Occipital lobe (tissue), 2 donors: Measurements from ENCODE around the gene VPS13D. TPM values are rescaled to one million over a fixed set of nuclear protein-coding genes. Genes with fewer than 3 reads are reported as not detected.
"Not testable (repeated sequence)": the region's sequence is repeated elsewhere in the genome, so short reads cannot be mapped to it uniquely, and the experiment has no call there.

Experiments used
- DNase-seq: peaks from one replicate; lab custom pipeline; 2025; lab: John Stamatoyannopoulos, UW
- total RNA-seq: library from RNA; depleted of rRNA; stranded (reverse); fragments of >200 nt; gene quantifications from one replicate; pipeline ENCODE4 v1.2.3, GENCODE V29; 2014

Gene VPS13D
- total RNA-seq, 1 donor from 2014 or later = 42.0 TPM

DNA sequence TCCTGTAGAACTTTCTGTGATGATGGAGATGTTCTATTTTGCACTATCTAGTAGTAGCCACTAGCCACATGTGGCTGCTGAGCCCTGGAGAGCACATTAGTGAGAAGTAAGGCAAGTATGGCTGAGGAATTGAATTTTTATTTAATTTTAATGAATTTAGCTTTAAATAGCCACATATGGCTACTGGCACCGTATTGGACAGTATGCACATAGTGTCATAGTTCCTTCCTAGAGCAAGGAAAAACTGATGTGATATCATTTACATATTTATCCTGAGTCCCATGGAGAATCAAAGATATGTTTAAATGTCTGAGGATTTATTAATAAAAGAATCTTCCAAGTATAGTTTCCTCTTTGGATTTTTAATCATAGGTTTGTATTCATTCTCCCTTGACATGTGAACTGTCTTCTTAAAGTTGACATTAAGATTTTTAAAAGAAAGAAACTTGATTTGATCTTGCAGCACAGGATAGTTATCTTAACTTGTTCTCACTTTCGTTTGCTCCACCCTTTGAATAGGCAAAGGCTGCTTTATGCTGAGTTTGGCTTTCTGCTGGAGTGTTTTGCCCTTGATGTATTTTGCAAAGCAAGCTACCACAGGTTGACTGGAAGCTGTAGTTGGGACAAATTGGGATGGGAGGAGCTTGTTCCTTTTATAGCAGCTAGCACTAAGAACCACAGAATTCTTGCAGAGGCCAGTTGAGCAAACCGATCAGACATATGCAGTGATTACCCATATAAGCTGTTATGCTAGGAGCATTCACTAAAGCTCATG lies 129.7 kb downstream of the VPS13D start:
- DNase-seq = no peak

DNA sequence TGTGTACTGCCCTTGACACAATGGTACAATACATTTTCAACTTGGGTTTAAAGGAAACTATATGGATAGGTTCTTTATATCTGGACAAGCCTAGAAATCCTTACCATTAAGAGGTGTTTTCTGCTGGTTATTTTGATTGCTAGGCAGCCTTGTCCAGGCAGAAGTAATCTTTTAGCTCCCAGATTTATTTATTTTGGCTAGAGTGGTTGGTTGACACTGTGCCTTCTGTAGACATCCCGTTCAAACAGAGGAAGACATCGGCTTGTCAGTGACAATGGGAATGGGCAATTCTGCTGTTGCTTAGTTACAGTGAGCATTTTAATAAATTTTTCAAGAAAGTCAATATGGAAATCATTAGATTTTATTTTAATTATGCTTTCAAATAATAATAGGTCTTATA lies 138.8 kb downstream of the VPS13D start:
- DNase-seq = no peak

DNA sequence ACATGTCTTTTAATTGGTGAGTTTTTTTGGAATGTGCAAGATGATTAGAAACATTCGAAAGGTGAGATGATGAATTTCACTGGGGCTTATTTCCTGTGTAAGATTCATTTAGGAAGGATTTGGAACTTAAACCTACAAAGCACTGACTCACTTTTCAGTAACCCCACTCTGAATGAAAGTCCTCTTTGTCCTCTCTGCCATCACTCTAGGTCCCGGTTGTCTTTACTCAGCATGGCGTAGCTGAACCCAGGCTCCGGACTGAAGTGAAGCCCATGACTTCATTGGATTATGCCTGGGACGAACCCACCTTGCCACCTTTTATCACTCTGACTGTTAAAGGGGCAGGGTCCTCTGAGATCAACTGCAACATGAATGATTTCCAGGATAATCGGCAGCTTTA lies 139.4 kb downstream of the VPS13D start:
- no peak for DNase-seq

DNA sequence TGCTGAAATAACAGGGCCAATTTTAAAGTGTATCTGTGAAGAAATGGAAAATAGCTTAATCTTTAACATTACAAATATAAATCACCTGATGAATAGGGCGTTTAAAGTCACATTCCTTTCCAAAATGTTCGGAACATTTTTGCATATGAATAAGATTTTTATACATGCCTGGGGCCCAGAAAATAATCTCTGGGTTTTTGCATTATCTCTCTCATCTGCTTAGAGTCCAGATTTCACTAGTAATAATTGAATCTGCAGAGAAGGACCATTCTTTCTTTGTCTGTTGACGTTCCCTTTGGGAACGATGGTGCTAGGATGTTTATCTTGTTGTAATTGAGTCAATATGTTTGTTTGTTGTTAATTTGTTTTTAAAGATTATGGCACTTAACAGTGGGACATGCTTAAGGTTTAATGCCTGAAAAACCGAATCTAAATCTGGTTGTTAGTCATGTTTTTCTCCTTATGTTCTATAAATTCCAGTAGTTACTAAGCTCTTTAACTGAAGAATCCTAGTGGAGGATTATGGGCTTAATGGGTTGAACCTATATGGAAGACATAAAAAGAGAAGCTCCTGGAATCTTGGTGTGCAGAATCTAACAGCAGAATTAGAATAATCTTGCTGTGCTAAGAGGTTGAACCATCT lies 140.6 kb downstream of the VPS13D start:
- DNase-seq = no peak

DNA sequence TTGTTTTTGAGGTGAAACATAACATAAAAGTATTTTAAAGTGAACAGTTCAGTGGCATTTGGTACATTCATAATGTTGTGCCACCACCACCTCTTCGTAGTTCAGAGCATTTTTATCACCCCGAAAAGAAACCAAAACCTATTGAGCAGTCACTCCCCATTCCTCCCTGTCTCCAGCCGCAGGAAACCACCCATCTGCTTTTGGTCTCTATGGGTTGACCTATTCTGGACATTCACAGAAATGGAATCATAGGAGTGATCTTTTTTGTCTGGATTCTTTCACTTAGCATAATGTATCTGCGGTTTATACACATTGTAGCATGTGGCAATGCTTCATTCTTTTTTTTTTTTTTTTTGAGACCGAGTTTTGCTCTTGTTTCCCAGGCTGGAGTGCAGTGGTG lies 141.2 kb downstream of the VPS13D start:
- DNase-seq = no peak

DNA sequence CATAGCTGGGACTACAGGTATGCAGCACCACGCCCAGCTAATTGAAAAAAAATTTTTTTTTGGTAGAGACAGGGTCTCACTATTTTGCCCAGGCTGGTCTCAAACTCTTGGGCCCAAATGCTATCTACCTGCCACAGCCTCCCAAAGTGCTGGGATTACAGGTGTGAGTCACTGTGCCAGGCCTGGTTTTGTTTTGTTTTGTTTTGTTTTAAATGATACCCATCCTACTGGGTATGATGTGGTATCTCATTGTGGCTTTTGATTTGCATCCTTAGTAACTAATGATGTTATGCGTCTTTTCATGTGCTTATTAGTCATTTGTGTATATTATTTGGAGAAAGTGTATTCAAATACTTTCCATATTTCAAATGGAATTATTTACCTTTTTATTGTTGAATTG lies 142.3 kb downstream of the VPS13D start:
- no peak for DNase-seq

DNA sequence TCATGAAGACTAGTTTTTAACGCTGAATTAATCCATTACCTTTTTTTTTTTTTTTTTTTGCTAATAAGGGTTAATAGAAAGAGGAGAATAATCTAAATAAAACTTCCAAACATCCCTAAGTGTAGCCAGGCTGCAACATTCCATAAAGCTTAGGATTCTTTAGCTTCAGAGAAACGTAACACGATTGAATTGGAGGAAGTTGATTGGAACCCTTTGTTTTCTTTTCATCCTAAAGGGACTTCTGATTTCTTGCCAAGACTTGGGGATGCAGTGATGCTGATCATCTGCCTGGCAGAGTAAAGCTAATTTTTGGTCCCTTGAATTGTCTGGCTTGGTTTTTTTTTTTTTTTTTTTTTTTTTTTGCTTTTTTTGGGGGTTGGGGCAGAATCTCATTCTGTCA lies 142.9 kb downstream of the VPS13D start:
- no peak for DNase-seq

DNA sequence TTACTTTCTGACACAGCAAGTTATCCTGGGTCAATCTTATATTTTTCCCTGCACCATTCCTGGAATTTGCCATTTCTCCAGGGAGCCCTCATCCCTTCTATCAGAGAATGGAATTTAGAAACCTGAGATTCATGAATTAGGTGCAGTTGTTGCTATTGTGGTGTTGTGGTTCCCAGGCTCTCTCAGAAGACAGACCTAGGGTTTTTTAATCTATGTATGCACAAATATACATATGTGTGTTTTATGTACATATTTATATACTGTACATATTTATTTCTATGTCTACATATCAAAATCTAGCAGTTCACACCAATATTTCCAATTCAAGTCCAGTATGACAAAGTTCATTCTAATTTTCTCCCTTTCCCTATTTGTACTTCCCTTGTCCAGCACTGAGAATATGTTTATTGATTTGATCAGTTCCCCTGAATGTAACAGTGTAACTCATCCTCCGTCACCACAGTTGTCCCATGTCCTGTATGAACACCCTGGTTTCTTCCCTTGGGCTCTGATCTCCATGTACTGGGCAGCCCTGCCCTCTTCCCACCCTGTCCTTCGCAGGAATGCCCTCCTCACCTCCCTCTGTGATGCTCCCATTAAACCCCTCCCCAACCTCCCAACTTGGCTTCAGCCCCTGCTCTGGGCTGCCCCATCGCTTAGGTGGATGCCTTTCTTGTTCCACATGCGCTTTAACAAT lies 145.5 kb downstream of the VPS13D start:
- DNase-seq = no peak

DNA sequence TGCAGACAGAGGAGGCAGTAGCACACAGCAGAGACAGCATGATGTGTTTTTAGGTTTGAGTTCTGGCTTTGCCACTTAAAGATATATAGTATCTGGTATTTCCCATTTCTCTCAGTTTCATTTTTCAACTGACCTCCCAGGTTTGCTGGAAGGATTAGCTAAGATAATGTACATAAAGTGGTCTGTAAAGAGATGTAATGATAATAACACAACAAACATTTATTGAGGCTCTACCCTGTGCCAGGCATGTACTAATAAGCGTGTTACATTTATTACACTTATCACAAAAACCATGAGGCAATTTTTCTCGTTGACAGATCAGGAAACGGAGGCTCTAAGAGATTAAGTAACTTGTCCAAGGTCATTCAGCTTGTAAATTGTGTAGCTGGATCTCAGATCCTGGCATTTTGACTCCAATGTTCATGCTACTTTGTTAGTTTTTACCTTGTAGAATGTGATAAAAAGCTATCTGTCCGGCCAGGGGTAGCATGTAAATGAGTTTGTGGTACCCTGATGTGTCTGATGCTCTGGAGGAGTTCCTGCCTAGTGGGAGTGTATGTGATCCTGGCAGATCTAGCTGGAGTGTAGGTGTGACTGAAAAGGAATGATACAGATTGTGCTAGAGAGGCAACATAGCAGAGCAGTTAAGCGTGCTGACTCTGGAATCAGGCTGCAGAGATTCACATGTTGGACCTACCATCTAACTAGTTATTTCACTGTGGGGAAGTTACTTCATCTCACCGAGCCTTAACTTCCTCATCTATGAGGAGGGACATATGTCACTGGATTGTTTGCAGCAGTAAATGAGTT lies 146.6 kb downstream of the VPS13D start:
- DNase-seq = peak; percentile 23

DNA sequence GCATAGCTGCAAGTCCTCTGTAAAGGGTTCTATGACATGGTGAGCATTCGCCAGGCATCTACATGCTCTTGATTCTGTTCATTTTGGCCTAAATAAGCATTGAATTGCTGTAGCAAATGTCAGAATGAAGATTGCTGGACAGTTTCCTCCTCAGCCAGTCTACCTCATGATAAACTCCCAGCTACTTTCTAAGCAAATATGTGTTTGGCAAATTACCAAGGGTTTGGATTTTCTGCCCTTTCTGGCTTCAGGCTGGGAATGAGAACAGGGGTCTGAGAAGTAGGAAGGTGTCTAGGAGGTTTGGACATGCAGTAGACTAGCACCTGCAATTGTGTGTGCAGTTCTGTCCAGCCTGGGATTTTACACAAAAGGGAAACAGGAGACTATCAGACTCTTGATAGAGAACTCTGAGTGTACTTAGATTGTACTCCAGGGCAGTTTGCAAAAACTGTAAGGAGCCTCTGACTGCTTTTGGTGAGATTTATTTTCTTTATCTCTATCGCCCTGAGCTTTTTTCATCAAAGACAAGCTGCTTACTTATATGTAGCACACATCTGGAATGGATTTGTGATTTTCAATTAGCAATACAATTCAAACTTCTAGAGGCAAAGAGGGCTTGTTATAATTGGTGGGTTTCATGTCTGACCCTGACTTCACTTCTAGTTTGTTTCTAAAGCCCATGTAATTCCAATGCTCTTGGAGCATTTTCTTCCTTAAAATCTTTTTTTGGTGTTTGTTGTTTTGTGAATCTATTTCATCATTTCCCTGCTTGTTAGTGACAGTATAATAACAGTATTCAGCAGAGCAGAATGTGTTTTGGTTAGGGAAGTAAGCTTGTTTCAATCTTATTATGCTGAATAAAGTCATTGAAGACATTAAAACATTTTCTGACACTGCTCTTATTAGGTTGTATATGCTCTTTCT lies 150.8 kb downstream of the VPS13D start:
- no peak for DNase-seq

DNA sequence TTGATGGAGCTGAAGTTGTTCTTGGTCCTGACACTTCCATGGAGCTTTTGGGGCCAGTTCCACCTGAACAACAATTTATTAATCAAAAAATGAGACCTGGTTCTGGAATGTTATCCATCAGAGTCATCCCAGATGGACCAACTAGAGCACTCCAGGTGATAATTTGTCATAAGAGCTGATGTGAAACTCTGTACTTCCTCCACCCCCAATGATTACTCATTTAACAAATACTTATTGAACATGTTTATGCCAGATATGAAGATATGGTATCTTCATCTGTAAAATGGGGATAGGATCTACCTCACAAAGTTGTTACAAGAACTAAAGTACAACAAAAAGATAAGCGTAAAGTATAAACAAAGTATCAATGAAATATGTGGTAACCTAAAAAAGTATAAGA lies 153.2 kb downstream of the VPS13D start:
- no peak for DNase-seq

DNA sequence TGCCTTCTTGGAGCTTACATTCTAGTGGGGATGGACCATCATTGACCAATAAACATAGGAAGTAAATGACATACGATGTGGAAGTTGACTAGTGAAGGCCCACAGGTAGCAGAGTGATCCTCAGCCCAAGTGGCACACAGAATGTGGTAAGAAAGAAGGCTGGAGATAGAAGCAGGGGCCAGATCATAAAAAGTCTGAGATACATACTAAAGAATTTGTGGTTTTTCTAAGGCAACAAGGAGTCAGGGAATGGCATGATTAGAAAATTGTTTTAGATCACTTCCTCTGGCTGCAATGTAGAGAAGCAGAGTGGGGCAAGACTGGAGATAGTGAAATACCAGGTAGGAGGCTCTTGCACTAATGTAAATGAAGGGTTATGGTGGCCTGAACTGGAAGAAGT lies 154.0 kb downstream of the VPS13D start:
- no peak for DNase-seq

DNA sequence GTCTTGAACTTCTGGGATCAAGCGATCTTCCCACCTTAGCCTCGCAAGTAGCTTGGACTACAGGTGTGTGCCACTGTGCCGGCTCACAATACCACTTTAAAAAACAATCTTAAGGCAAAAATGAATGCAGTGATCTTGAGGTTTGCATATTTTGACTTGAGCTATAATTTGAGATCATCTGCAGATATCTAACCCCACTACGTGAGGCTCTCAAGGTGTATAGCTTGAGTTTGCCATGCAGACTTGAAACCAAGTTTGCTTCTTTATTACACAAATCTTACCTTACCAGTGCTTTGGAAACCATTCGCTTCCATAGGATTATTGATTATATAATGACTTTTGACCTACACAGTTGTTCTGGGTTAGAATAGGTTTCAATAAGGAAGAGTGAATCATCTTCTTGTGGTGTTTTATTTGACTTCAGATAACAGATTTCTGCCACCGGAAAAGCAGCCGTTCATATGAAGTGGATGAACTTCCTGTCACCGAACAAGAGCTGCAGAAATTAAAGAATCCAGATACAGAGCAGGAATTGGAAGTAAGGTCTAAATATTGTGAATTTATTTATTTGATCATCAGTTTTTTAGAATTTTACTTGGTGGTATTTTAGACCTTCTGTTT lies 155.1 kb downstream of the VPS13D start:
- no peak for DNase-seq

DNA sequence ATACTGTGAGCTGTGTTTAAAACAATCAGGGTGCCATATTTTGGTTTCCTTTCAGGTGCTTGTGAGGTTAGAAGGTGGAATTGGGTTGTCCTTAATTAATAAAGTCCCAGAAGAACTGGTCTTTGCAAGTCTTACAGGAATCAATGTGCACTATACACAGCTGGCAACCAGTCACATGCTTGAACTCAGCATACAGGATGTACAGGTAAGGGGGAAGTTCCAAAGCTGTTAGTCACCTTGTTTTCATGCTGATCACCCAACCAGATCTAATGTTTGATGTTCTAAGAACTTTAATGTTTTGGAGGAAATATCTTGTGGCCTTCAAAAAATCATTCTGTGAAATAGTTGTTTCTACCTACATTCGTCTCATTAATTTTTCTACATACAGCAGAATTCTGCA lies 156.3 kb downstream of the VPS13D start:
- no peak for DNase-seq

DNA sequence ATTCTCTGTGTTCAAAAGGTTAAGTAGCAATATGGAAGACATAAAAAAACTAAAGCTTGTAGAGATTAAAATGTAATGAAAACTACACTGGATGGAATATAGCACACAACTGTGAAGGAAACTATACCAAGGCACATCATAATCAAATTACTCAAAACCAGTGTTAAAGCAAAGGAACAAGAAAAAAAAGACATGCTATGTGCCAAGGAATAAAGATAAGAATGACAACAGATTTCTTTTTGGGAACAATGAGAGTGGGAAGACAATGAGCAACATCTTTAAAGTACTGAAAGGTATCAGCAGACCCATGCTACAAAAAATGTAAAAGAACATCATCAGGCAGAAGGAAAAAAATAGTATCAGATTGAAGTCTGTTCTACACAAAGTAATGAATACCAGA lies 157.8 kb downstream of the VPS13D start:
- DNase-seq = no peak

DNA sequence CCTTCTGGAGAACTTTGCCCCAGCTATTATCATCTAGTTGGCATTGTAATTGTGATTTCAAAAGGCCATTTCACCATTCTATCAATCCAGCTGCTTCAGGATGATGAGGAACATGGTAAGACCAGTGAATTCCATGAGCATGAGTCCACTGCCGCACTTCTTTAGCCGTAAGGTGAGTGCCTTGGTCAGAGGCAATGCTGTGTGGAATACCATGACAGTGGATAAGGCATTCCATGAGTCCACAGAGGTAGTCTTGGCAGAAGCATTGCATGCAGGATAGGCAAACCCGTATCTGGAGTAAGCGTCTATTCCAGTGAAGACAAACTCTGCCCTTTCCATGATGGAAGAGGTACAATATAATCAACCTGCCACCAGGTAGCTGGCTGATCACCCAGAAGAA lies 160.5 kb downstream of the VPS13D start:
- DNase-seq = not testable (repeated sequence)

DNA sequence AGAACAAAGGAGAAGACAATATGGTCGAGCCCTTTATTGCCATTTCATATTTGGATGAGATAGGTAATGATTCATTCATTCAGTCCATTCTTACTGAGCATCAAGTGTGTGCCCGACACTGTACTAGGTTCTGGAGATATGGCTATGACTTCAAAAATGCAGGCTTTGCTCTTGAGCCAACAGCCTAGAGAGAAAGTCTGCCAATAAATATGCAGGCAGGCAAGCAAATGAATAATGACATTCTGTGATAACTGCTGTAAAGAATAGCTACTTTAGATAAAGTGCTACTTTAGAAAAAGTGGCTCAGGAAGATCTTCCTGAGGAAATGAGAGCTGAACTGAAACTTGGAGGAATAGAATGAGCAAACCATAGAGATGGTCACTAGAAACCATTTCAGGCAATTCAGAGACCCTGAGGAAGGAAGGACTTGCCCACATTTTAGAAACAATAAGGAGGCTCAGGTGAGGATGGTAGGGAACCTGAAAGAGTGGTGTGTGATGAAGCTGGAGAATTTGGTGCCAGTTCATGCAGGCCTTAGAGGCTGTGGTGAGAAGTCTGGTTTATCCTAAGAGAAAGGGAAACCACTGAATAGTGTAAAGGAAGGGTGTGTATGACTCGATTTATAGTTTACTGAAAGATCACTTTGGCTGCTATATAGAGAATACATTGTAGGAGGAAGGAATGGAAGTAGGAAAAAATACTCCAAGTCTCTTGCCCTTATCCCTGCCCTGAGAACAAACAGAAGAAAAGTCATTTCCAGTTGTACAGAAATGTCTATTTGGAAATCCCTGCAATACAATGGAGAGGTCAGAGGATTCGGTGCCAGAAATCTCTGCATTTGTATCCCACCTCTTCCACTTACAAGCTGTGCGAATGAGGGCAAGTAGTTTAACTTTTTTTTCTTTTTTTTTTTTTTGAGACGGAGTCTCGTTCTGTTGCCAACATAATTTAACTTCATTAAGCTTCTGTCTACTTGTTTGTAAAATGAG lies 167.9 kb downstream of the VPS13D start:
- DNase-seq = no peak

DNA sequence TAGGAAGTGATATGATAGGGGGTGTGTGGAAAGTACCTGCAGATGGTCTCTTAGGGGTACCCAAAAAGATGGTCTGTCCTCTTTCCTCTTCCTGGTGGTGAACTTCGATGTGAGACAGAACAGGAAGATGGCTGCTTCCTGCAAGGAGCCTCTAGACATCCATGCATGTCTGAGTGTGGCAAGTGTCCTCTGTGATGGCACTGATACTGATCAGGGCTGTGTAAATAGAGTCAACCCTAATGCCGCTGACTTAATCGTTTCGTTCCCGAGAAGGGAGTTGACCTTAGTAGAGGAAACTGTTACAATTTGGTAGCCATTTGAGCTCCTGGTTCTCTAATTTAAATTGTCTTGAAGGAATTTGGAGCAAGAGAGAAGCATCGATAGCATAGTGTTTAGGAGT lies 168.6 kb downstream of the VPS13D start:
- DNase-seq = no peak
